Measurements from ENCODE around the gene PTPRK.

DNA sequence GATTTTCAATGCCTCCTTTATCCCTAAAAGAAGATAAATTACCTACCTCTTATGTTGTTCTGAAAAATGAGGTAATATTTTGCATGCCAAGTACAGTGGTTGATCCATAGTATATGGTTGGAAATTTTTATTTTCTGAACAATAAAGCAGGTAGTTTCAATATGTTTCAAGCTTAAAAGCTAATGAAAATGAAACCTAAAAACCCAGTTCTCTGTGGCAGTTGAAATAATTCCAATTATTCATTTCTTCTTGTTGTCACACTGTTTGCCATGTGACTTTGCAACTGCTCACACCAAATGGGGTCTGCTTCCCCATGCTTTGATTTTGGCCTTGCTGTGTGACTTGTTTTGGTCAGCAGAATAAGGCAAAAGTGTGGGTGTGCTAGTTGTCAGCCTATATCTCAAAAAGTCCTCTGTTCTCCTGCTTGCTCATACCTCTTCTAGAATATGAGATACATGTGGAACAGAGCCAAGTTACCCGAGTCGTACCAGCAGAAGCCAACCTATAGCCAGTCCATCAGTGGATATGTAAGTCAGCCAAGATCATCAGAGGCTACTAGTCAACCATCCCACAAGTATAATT, 422.3 kb downstream of the PTPRK start:
- no peak for TF ChIP-seq POLR2AphosphoS5 (IDR thresholded peaks at IDR 0.05; ENCODE audit: low read depth, low read length)
- no peak for TF ChIP-seq TAF1 (IDR thresholded peaks at IDR 0.05; ENCODE audit: low read depth, low read length)
- no peak for TF ChIP-seq POLR2A (IDR thresholded peaks at IDR 0.05; ENCODE audit: low read depth, low read length)
- TF ChIP-seq SPI1 (IDR thresholded peaks at IDR 0.05; ENCODE audit: low read depth, low read length) = no peak

All from GM12891 (cell line).